Measurements from ENCODE around the gene P2RY10.

Gene P2RY10

GRCh38 chrX:78945186-78945912, at the start of gene P2RY10:
P2RY10 (plus strand) TSS chrX:78945391; CDS start chrX:78960521, 15,130 bp downstream.
- H3K4me3 ChIP-seq (ENCODE audit: low read depth, low read length): no peak within 1 kb of the TSS
- no peak for TF ChIP-seq CTCF (IDR thresholded peaks at IDR 0.05; ENCODE audit: low read depth, low read length, missing control alignments)
- DNase-seq (ENCODE audit: low read depth): no peak
- in situ Hi-C loops (cut with HindIII; ENCODE audit: low sequenced_read_pairs): no loop called here

GRCh38 chrX:78922754-78923153, 22.4 kb upstream of the P2RY10 start:
- no peak for TF ChIP-seq CTCF (IDR thresholded peaks at IDR 0.05; ENCODE audit: low read depth, low read length, missing control alignments)
- H3K4me3 ChIP-seq (ENCODE audit: low read depth, low read length): no peak overlapping the region
- no peak for DNase-seq (ENCODE audit: low read depth)
- in situ Hi-C loops (cut with HindIII; ENCODE audit: low sequenced_read_pairs): no loop called here

- no peak for DNase-seq (ENCODE audit: low read depth)
- in situ Hi-C loops (cut with HindIII; ENCODE audit: low sequenced_read_pairs): no loop called here
- no peak overlapping the region for H3K4me3 ChIP-seq (ENCODE audit: low read depth, low read length)
- no peak for TF ChIP-seq CTCF (IDR thresholded peaks at IDR 0.05; ENCODE audit: low read depth, low read length, missing control alignments)
Measured at GRCh38 chrX:78923198-78924015, 21.8 kb upstream of the P2RY10 start.

- DNase-seq (ENCODE audit: low read depth): no peak
- no peak for TF ChIP-seq CTCF (IDR thresholded peaks at IDR 0.05; ENCODE audit: low read depth, low read length, missing control alignments)
- in situ Hi-C loops (cut with HindIII; ENCODE audit: low sequenced_read_pairs): no loop called here
Measured at GRCh38 chrX:78931814-78932213, 13.4 kb upstream of the P2RY10 start.

GRCh38 chrX:78934866-78935265, 10.3 kb upstream of the P2RY10 start:
- in situ Hi-C loops (cut with HindIII; ENCODE audit: low sequenced_read_pairs): no loop called here
- H3K4me3 ChIP-seq (ENCODE audit: low read depth, low read length): no peak overlapping the region
- no peak for DNase-seq (ENCODE audit: low read depth)
- no peak for TF ChIP-seq CTCF (IDR thresholded peaks at IDR 0.05; ENCODE audit: low read depth, low read length, missing control alignments)

More at GRCh38 chrX:78931814-78932213, 13.4 kb upstream of the P2RY10 start:
- H3K4me3 ChIP-seq (ENCODE audit: low read depth, low read length): no peak overlapping the region

GRCh38 chrX:78944351-78944750, 840 bp upstream of the P2RY10 start:
- no peak for TF ChIP-seq CTCF (IDR thresholded peaks at IDR 0.05; ENCODE audit: low read depth, low read length, missing control alignments)
- H3K4me3 ChIP-seq (ENCODE audit: low read depth, low read length): no peak overlapping the region
- in situ Hi-C loops (cut with HindIII; ENCODE audit: low sequenced_read_pairs): no loop called here
- DNase-seq (ENCODE audit: low read depth): no peak

Data from astrocyte of the cerebellum (primary cell).